HCT116 (cell line): Measurements from ENCODE around the gene PLA2R1.

Experiments
- POLR2A ChIP-seq: IDR thresholded peaks from 2 replicates; pipeline ENCODE4 v1.7.0; 2011; ENCODE audit warnings: borderline replicate concordance; ENCODE audit not compliant: insufficient read depth, insufficient read length; ENCODE audit errors: extremely low read depth
- POLR2AphosphoS5 ChIP-seq: IDR thresholded peaks from 2 replicates; pipeline ENCODE4 v1.6.1; 2011; ENCODE audit warnings: mild to moderate bottlenecking, low read depth, low read length, moderate library complexity
- RAD21 ChIP-seq: IDR thresholded peaks from 2 replicates; pipeline ENCODE4 v1.6.1; 2012; ENCODE audit warnings: low read depth, mild to moderate bottlenecking
- SIN3A ChIP-seq: IDR thresholded peaks from 2 replicates; pipeline ENCODE4 v1.6.1; 2012; ENCODE audit warnings: low read depth
- YY1 ChIP-seq: IDR thresholded peaks from 2 replicates; pipeline ENCODE4 v1.6.1; 2011; ENCODE audit warnings: low read length, low read depth, moderate library complexity, mild to moderate bottlenecking; ENCODE audit not compliant: insufficient replicate concordance; ENCODE audit errors: extremely low read depth
- TF ChIP-seq, protein P1 (sequence below): IDR thresholded peaks from 2 replicates; pipeline ENCODE4 v1.6.1; 2012
- TF ChIP-seq, protein P2 (sequence below), 3 experiments: fragments of 200-600 bp in 1 of 3; sonication (generic) in 1 of 3; IDR thresholded peaks in 2 of 3; conservative IDR thresholded peaks in 1 of 3; 2 replicates each; pipeline ENCODE4 v1.5.1; 2012 to 2017; ENCODE audit warnings: low read depth in 2 of 3, low read length in 2 of 3, antibody characterized with exemption in 1 of 3, borderline replicate concordance in 1 of 3, control low read depth in 1 of 3, mild to moderate bottlenecking in 1 of 3, mixed read lengths in 1 of 3, mixed run types in 1 of 3, moderate library complexity in 1 of 3; ENCODE audit not compliant: insufficient read depth in 1 of 3
- TF ChIP-seq, protein P3 (sequence below): IDR thresholded peaks from 2 replicates; pipeline ENCODE4 v1.6.1; 2011; ENCODE audit warnings: mild to moderate bottlenecking, low read length, moderate library complexity; ENCODE audit not compliant: insufficient replicate concordance; ENCODE audit errors: extremely low read depth

- TF ChIP-seq, protein P1, sequence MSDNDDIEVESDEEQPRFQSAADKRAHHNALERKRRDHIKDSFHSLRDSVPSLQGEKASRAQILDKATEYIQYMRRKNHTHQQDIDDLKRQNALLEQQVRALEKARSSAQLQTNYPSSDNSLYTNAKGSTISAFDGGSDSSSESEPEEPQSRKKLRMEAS: no peak
- no peak for TF ChIP-seq YY1
- TF ChIP-seq, protein P2, sequence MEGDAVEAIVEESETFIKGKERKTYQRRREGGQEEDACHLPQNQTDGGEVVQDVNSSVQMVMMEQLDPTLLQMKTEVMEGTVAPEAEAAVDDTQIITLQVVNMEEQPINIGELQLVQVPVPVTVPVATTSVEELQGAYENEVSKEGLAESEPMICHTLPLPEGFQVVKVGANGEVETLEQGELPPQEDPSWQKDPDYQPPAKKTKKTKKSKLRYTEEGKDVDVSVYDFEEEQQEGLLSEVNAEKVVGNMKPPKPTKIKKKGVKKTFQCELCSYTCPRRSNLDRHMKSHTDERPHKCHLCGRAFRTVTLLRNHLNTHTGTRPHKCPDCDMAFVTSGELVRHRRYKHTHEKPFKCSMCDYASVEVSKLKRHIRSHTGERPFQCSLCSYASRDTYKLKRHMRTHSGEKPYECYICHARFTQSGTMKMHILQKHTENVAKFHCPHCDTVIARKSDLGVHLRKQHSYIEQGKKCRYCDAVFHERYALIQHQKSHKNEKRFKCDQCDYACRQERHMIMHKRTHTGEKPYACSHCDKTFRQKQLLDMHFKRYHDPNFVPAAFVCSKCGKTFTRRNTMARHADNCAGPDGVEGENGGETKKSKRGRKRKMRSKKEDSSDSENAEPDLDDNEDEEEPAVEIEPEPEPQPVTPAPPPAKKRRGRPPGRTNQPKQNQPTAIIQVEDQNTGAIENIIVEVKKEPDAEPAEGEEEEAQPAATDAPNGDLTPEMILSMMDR (IDR thresholded peaks at IDR 0.05 in 2 of 3, conservative IDR thresholded peaks at IDR 0.05 in 1 of 3; ENCODE audit: borderline replicate concordance in 1 of 3, insufficient read depth in 1 of 3, low read depth in 2 of 3, low read length in 2 of 3): no peak
- no peak for TF ChIP-seq POLR2AphosphoS5
- no peak for TF ChIP-seq SIN3A
- no peak for TF ChIP-seq RAD21
- TF ChIP-seq POLR2A: no peak
- TF ChIP-seq, protein P3, sequence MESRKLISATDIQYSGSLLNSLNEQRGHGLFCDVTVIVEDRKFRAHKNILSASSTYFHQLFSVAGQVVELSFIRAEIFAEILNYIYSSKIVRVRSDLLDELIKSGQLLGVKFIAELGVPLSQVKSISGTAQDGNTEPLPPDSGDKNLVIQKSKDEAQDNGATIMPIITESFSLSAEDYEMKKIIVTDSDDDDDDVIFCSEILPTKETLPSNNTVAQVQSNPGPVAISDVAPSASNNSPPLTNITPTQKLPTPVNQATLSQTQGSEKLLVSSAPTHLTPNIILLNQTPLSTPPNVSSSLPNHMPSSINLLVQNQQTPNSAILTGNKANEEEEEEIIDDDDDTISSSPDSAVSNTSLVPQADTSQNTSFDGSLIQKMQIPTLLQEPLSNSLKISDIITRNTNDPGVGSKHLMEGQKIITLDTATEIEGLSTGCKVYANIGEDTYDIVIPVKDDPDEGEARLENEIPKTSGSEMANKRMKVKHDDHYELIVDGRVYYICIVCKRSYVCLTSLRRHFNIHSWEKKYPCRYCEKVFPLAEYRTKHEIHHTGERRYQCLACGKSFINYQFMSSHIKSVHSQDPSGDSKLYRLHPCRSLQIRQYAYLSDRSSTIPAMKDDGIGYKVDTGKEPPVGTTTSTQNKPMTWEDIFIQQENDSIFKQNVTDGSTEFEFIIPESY: no peak
Measured at GRCh38 chr2:159933727-159934049, 128.7 kb downstream of the PLA2R1 start.
